HepG2 (cell line): ENCODE data around the gene NRN1L. TPM values are rescaled to one million over a fixed set of nuclear protein-coding genes. Genes with fewer than 3 reads are reported as not detected.

Experiments used
- CEBPG ChIP-seq: IDR thresholded peaks from 2 replicates; pipeline ENCODE4 v1.6.1; 2016
- ELF3 ChIP-seq: IDR thresholded peaks from 2 replicates; pipeline ENCODE4 v1.6.1; 2016; ENCODE audit warnings: missing genetic modification reagents, missing compliant biosample characterization
- ETV5 ChIP-seq: IDR thresholded peaks from 2 replicates; pipeline ENCODE4 v1.6.1; 2018; ENCODE audit warnings: missing biosample characterization, missing genetic modification reagents, inconsistent platforms, borderline replicate concordance
- JUNB ChIP-seq: sonication (generic); formaldehyde crosslinking; IDR thresholded peaks from 2 replicates; pipeline ENCODE4 v1.8.0; 2022; ENCODE audit warnings: missing genetic modification reagents, mild to moderate bottlenecking, borderline replicate concordance
- MAFK ChIP-seq, 2 experiments: IDR thresholded peaks in 1 of 2; conservative IDR thresholded peaks in 1 of 2; 2 replicates each; pipeline ENCODE4 v1.6.1; 2011; ENCODE audit warnings: improper control_type of control experiment in 2 of 2, low read length in 2 of 2
- MXD4 ChIP-seq: IDR thresholded peaks from 2 replicates; pipeline ENCODE4 v1.6.1; 2016; ENCODE audit warnings: mild to moderate bottlenecking, missing biosample characterization, missing genetic modification reagents
- PRDM10 ChIP-seq: sonication (generic); formaldehyde crosslinking; IDR thresholded peaks from 2 replicates; pipeline ENCODE4 v1.4.0; 2020; ENCODE audit warnings: low read depth, missing genetic modification reagents
- PRPF4 ChIP-seq: fragments of 200-400 bp; formaldehyde crosslinking; IDR thresholded peaks from 2 replicates; pipeline ENCODE4 v1.6.1; 2016; ENCODE audit warnings: low read length, low read depth; ENCODE audit not compliant: poor library complexity, severe bottlenecking
- RXRB ChIP-seq: IDR thresholded peaks from 2 replicates; pipeline ENCODE4 v1.6.1; 2016; ENCODE audit warnings: borderline replicate concordance, missing genetic modification reagents, missing compliant biosample characterization
- SALL1 ChIP-seq: sonication (generic); formaldehyde crosslinking; IDR thresholded peaks from 2 replicates; pipeline ENCODE4 v1.8.0; 2022; ENCODE audit warnings: mild to moderate bottlenecking, missing genetic modification reagents
- SKI ChIP-seq: fragments of 450-650 bp; IDR thresholded peaks from one replicate; pipeline ENCODE4 v1.6.1; 2018; ENCODE audit warnings: mild to moderate bottlenecking; ENCODE audit not compliant: partially characterized antibody
- U2AF1 ChIP-seq: fragments of 200-400 bp; formaldehyde crosslinking; optimal IDR thresholded peaks from 2 replicates; pipeline ENCODE3; 2017; ENCODE audit warnings: mild to moderate bottlenecking, low read depth, low read length
- ZFP36 ChIP-seq: fragments of 150-350 bp; IDR thresholded peaks from 2 replicates; pipeline ENCODE4 v1.6.1; 2018; ENCODE audit warnings: borderline replicate concordance, low read length, low read depth; ENCODE audit not compliant: partially characterized antibody
- ZGPAT ChIP-seq: IDR thresholded peaks from 2 replicates; pipeline ENCODE4 v1.6.1; 2016; ENCODE audit warnings: mild to moderate bottlenecking
- ZNF138 ChIP-seq: sonication (generic); formaldehyde crosslinking; IDR thresholded peaks from 2 replicates; pipeline ENCODE4 v1.5.0; 2020; ENCODE audit warnings: mild to moderate bottlenecking, low read depth, missing genetic modification reagents
- ZNF30 ChIP-seq: sonication (generic); formaldehyde crosslinking; IDR thresholded peaks from 2 replicates; pipeline ENCODE4 v1.5.0; 2020; ENCODE audit warnings: mild to moderate bottlenecking, missing genetic modification reagents
- ZNF430 ChIP-seq: sonication (generic); formaldehyde crosslinking; IDR thresholded peaks from 2 replicates; pipeline ENCODE4 v1.9.0; 2021; ENCODE audit warnings: mild to moderate bottlenecking, missing genetic modification reagents
- ZNF441 ChIP-seq: sonication (generic); formaldehyde crosslinking; IDR thresholded peaks from 2 replicates; pipeline ENCODE4 v1.7.0; 2021; ENCODE audit warnings: missing genetic modification reagents, borderline replicate concordance
- ZNF644 ChIP-seq: IDR thresholded peaks from 2 replicates; pipeline ENCODE4 v1.6.1; 2016; ENCODE audit warnings: low read depth
- ZNF841 ChIP-seq: sonication (generic); formaldehyde crosslinking; IDR thresholded peaks from 2 replicates; pipeline ENCODE4 v1.8.1; 2023; ENCODE audit warnings: missing genetic modification reagents, borderline replicate concordance
- polyA plus RNA-seq, 8 experiments: library from polyadenylated mRNA; depleted of rRNA in 3 of 8; stranded (reverse) in 7 of 8; unstranded in 1 of 8; fragments of >200 nt; fragmentation: Illumina TruSeq in 4 of 8; extraction: Trizol in 4 of 8; gene quantifications; 2 replicates each; pipeline versions ENCODE4 v1.2.1 to v1.2.3, GENCODE V29; 2011 to 2016; ENCODE audit warnings: low read depth in 4 of 8, missing spikeins in 1 of 8, mixed read lengths in 1 of 8; ENCODE audit not compliant: insufficient read depth in 1 of 8
- total RNA-seq, 5 experiments: library from RNA; depleted of rRNA; stranded (reverse); fragments of >200 nt; fragmentation: Illumina TruSeq; extraction: Trizol; gene quantifications; 2 replicates each; pipeline ENCODE4 v1.2.3, GENCODE V29; 2016; ENCODE audit warnings: low read depth in 1 of 5
- TF ChIP-seq, protein P1 (sequence below): sonication (generic); formaldehyde crosslinking; IDR thresholded peaks from 2 replicates; pipeline ENCODE4 v1.9.0; 2021; ENCODE audit warnings: missing genetic modification reagents, borderline replicate concordance
- TF ChIP-seq, protein P2 (sequence below): sonication (generic); formaldehyde crosslinking; IDR thresholded peaks from 2 replicates; pipeline ENCODE4 v1.5.1; 2020; ENCODE audit warnings: mild to moderate bottlenecking, moderate library complexity, missing genetic modification reagents

NRN1L gene
- total and polyA plus RNA-seq, 2 of the 13 experiments (the other 11 are each of a cell fraction or from before 2014, with no cell fraction given) = 0.53 to 1.2 TPM

DNA sequence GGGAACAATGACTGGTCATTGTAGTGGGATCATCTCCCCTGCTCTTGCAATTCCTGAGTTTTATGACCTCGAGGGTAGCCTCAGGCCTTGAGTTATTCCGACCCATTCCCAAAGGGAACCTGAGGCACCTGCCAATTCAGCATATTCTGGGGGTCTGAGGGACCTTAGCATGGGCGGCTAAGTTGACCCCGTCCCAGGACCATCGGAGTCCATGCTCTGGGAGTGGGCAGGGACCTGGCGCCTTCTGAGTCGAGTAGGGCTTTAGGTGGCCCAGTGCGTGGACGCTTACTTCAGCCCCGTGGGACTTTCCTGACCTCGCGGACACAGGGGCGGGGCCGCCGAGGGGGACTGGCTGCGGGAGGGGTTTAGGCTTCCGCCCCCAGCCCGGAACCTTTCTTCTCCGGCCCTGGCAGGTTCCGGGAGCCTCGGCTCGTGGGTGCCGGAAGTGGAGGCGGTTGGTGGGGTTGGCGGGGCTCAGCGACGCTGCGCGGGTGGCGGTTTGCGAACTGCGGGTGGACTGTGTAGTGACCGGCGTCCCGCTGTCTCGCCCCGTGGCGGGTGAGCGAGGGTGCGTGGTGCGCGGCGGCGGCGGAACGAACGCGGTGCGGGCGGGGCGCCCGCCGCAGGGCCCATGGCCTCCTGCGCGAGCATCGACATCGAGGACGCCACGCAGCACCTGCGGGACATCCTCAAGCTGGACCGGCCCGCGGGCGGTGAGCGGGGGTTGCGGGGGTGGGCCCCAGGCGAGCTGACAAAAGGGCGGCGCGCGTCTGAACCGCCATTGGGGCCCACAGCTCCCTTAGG, 11.9 kb upstream of the NRN1L start, which contains the start of gene EDC4 (continued):
- peak; percentile 86 for TF ChIP-seq U2AF1
- peak; percentile 87 for TF ChIP-seq RXRB (CRISPR knock-in tag)
- TF ChIP-seq, protein P1, sequence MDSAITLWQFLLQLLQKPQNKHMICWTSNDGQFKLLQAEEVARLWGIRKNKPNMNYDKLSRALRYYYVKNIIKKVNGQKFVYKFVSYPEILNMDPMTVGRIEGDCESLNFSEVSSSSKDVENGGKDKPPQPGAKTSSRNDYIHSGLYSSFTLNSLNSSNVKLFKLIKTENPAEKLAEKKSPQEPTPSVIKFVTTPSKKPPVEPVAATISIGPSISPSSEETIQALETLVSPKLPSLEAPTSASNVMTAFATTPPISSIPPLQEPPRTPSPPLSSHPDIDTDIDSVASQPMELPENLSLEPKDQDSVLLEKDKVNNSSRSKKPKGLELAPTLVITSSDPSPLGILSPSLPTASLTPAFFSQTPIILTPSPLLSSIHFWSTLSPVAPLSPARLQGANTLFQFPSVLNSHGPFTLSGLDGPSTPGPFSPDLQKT (CRISPR knock-in tag) = no peak
- TF ChIP-seq ZNF138 = peak; percentile 92; the same call in 1 of the 2 replicates
- no peak for TF ChIP-seq ZNF644 (CRISPR knock-in tag)
- peak; percentile 93 for TF ChIP-seq ZNF430 (CRISPR knock-in tag)
- no peak for TF ChIP-seq ZFP36
- peak; percentile 79 for TF ChIP-seq PRDM10 (CRISPR knock-in tag)
- peak; percentile 94 for TF ChIP-seq SALL1
- peak; percentile 98 for TF ChIP-seq ZGPAT (CRISPR knock-in tag)
- no peak for TF ChIP-seq SKI
- peak; percentile 67; the same call in 1 of the 2 replicates for TF ChIP-seq ZNF30 (CRISPR knock-in tag)
- TF ChIP-seq ZNF841 (CRISPR knock-in tag) = 0 out of 2 replicates have a peak, but pooled peaks have one; percentile 59
- peak; percentile 54 to 81 for TF ChIP-seq MAFK (conservative IDR thresholded peaks at IDR 0.05 in 1 of 2, IDR thresholded peaks at IDR 0.05 in 1 of 2; ENCODE audit: low read length in 2 of 2)
- peak; percentile 70; the same call in 1 of the 2 replicates for TF ChIP-seq JUNB (CRISPR knock-in tag)
- TF ChIP-seq ETV5 = peak; percentile 93
- TF ChIP-seq, protein P2, sequence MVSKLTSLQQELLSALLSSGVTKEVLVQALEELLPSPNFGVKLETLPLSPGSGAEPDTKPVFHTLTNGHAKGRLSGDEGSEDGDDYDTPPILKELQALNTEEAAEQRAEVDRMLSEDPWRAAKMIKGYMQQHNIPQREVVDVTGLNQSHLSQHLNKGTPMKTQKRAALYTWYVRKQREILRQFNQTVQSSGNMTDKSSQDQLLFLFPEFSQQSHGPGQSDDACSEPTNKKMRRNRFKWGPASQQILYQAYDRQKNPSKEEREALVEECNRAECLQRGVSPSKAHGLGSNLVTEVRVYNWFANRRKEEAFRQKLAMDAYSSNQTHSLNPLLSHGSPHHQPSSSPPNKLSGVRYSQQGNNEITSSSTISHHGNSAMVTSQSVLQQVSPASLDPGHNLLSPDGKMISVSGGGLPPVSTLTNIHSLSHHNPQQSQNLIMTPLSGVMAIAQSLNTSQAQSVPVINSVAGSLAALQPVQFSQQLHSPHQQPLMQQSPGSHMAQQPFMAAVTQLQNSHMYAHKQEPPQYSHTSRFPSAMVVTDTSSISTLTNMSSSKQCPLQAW (CRISPR knock-in tag) = peak; percentile 86
- TF ChIP-seq ELF3 (CRISPR knock-in tag) = peak; percentile 92
- TF ChIP-seq MXD4 (CRISPR knock-in tag) = peak; percentile 69; the same call in 1 of the 2 replicates
- peak; percentile 83 for TF ChIP-seq ZNF441 (CRISPR knock-in tag)
- TF ChIP-seq PRPF4 = no peak
- TF ChIP-seq CEBPG = peak; percentile 48; the same call in 1 of the 2 replicates
